Stromal cell of bone marrow (primary cell): ENCODE measurements around the gene SYNGR3.
"Not testable (repeated sequence)": the region's sequence is repeated elsewhere in the genome, so short reads cannot be mapped to it uniquely, and the experiment has no call there.

Experiments
- DNase-seq: peaks from one replicate; pipeline ENCODE4 v3.0.0-alpha.2; 2012; ENCODE audit warnings: low read depth

The SYNGR3 gene

GRCh38 chr16:1959269-1960039 lies 30.3 kb upstream of the SYNGR3 start, which contains the start of gene NDUFB10:
Gene NDUFB10 (plus strand): TSS chr16:1959538. CDS start chr16:1959625, 87 bp downstream.
- peak; percentile 65 for DNase-seq

GRCh38 chr16:1960665-1961630 lies 28.8 kb upstream of the SYNGR3 start:
- DNase-seq = no peak

- DNase-seq = no peak
These were observed 28.1 kb upstream of the SYNGR3 start for GRCh38 chr16:1961651-1962067.

DNA sequence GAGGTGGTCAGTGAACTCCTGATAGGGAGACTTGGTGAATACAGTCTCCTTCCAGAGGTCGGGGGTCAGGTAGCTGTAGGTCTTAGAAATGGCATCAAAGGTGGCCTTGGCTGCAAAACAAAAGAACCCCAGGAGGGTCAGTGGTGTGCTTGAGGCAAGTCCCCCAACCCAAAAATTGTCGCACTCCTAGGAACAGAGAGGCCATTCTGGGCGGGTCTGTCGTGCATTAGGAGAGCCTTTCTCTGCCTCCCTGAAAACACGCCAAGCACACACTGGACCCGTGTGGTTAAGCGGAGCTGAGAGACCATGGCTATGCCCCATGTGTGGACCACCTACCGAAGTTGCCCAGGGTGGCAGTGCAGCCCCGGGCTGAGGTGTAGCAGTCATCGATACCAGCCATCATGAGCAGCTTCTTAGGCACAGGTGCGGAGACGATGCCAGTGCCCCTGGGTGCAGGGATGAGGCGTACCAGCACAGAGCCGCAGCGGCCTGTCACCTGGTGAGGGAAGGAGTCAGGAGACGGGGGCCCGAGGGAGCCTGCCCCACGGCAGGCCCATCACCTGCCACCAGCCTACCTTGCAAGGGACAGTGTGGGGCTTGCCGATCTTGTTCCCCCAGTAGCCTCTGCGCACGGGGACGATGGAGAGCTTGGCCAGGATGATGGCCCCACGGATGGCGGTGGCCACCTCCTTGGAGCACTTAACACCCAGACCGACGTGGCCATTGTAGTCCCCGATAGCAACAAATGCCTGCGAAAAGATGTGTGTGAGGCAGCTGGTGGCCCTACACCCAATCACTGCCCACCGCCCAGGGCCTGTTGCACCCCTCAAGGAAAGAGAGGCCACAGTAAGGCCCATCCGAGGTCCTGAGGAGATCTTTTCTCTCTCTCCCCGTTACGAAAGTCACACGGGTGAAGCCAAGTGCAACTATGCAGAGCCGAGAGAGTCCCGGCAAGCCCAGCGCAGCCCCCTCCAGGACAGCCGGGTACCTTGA lies 27.3 kb upstream of the SYNGR3 start:
- DNase-seq = not testable (repeated sequence)

GRCh38 chr16:1963806-1964505 lies 25.8 kb upstream of the SYNGR3 start:
- no peak for DNase-seq

- peak; percentile 97 for DNase-seq
These were observed 25.0 kb upstream of the SYNGR3 start, which contains the start of gene RPS2 for GRCh38 chr16:1964506-1965395. Gene RPS2 (minus strand): TSS chr16:1964826. CDS start chr16:1964625, 201 bp downstream.

GRCh38 chr16:1965396-1966001 lies 24.3 kb upstream of the SYNGR3 start:
- DNase-seq = no peak

DNA sequence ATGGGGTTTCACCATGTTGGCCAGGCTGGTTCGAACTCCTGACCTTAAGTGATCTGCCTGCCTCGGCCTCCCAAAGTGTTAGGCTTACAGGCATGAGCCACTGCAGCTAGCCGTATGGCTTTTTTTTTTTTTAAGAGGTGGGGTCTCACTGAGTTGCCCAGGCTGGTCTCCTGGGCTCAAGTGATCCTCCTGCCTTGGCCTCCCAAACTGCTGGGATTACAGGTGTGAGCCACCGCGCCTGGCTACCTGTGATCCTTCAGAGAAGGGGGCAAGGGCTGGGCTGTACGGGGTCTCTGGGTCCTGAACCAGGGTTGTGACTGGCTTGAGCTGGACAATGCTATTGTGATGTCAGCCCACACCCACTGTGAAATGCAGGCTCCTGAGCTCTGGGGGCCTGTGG lies 23.3 kb upstream of the SYNGR3 start, which contains the start of gene RNF151:
RNF151 (plus strand) TSS at position 397 of the 400 bp plus-strand sequence. CDS start 26 bp downstream, outside the sequence.
- no peak for DNase-seq

DNA sequence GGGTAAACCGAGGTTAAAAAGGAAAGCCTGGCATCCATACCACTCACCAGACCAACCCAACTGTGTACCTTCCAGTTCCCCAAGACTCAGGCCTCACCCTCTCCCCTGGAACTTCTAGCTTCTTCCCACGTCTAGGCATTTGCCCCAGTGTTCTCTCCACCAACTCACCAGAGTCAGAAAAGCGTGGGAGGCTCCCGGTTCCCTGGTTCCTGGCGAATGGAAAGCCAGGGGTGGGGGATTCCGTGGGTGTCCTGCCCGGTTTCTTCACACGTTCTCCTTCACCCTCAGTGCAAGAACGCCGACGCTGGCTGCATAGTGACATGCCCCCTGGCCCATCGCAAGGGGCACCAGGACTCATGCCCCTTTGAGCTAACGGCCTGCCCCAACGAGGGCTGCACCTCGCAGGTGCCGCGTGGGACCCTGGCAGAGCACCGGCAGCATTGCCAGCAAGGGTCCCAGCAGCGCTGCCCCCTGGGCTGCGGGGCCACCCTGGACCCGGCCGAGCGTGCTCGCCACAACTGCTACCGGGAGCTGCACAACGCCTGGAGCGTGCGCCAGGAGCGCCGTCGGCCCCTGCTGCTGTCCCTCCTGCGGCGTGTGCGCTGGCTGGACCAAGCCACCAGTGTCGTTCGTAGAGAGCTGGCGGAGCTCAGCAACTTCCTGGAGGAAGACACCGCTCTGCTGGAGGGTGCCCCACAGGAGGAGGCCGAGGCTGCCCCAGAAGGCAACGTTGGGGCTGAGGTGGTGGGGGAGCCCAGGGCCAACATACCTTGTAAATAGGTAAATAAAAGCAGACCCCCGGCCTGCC lies 21.4 kb upstream of the SYNGR3 start:
- no peak for DNase-seq

GRCh38 chr16:1971796-1972489 lies 17.8 kb upstream of the SYNGR3 start, which contains the start of gene TBL3:
Gene TBL3 (plus strand): TSS chr16:1972053. CDS start chr16:1972165, 112 bp downstream.
- DNase-seq = peak; percentile 85

- DNase-seq = no peak
These were observed 17.3 kb upstream of the SYNGR3 start for GRCh38 chr16:1972490-1972877.

DNA sequence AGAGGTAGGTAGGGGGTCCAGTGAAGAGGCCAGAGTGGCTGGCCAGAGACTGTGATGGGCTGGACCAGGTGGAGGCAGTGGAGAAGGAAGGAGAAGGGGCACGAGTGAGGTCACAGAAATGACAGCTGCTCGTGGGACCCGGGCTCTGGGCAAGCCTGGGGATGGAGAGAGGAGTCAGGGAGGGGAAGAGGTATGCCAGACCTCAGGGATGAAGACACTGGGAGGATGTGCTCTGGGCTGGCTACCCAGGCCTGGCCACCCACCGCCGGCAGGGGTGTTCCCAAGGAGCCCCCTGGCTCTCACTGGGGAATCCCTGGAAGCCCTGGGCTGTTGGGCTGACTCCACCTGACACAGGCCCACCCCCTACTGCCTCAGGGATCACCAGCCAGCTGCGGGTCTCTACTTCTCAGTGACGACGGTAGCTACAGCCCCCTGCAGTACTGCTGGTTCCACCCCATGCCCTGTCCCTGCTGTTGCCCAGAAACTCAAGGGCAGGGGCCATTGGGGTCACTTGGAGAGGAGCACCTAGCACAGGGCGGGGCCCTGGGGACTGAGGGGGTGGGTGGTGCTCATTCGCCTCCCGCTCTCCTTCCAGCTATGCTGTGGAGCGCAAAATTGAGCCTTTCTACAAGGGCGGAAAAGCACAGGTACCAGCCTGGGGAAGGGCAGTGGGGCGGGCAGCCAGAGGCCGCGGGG lies 16.2 kb upstream of the SYNGR3 start:
- DNase-seq = no peak

- no peak for DNase-seq
These were observed 15.4 kb upstream of the SYNGR3 start for GRCh38 chr16:1974157-1975070.

- no peak for DNase-seq
These were observed 14.1 kb upstream of the SYNGR3 start for GRCh38 chr16:1975432-1976215.

DNA sequence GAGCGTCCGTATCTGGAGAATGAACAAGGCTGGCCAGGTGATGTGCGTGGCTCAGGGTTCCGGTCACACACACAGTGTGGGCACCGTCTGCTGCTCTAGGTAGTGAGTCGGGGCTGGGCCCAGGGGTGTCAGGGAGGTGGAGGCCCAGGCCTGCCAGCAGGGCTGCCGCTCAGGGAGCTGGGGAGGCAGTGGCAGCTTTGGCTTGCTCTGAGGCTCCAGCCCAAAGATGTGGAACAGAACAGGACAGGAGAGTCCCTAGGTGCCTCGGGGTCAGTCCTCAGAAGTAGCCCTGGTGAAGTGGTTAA lies 13.6 kb upstream of the SYNGR3 start:
- DNase-seq = no peak
